H4 (cell line): ENCODE results near the gene EVI2B. TPM values are rescaled to one million over a fixed set of nuclear protein-coding genes. Genes with fewer than 3 reads are reported as not detected.
"Not testable (repeated sequence)": the region's sequence is repeated elsewhere in the genome, so short reads cannot be mapped to it uniquely, and the experiment has no call there.

Experiments used
- DNase-seq: peaks from one replicate; pipeline ENCODE4 v3.0.0-alpha.2; 2015; ENCODE audit warnings: low spot score
- total RNA-seq: library from RNA; depleted of rRNA; stranded (reverse); fragments of >200 nt; shearing (Covaris generic); gene quantifications from 2 replicates; pipeline ENCODE4 v1.2.3, GENCODE V29; 2014; rRNA removed

The EVI2B gene
- total RNA-seq = 0.23 and 0.39 TPM in 2 replicates

- peak; percentile 55 for DNase-seq
Measured at GRCh38 chr17:31313982-31314781, at the start of gene EVI2B. TSS of gene EVI2B (minus strand) at chr17:31314054. CDS start at chr17:31305609, 8,445 bp downstream.

GRCh38 chr17:31357839-31358394 is 44.1 kb upstream of the EVI2B start:
- peak; percentile 28 for DNase-seq

GRCh38 chr17:31357091-31357490 is 43.2 kb upstream of the EVI2B start:
- no peak for DNase-seq

GRCh38 chr17:31355935-31356334 is 42.1 kb upstream of the EVI2B start:
- DNase-seq = no peak

GRCh38 chr17:31349454-31349853 is 35.6 kb upstream of the EVI2B start:
- no peak for DNase-seq

- not testable (repeated sequence) for DNase-seq
Measured at GRCh38 chr17:31345191-31345747, 31.4 kb upstream of the EVI2B start.

GRCh38 chr17:31339906-31340661 is 26.2 kb upstream of the EVI2B start:
- DNase-seq = no peak

- DNase-seq = no peak
Measured at GRCh38 chr17:31329221-31329620, 15.4 kb upstream of the EVI2B start.

- DNase-seq = no peak
Measured at GRCh38 chr17:31328160-31328535, 14.3 kb upstream of the EVI2B start.

GRCh38 chr17:31327534-31328159 is 13.8 kb upstream of the EVI2B start:
- peak; percentile 86 for DNase-seq

GRCh38 chr17:31323551-31323950 is 9.7 kb upstream of the EVI2B start:
- DNase-seq = no peak

- DNase-seq = no peak
Measured at GRCh38 chr17:31321966-31322365, 8.1 kb upstream of the EVI2B start.

GRCh38 chr17:31321481-31321880 is 7.6 kb upstream of the EVI2B start, which contains the start of gene EVI2A:
TSS of gene EVI2A (minus strand) at chr17:31321622. CDS start at chr17:31319013, 2,609 bp downstream.
- DNase-seq = peak; percentile 80

GRCh38 chr17:31320791-31321190 is 6.9 kb upstream of the EVI2B start:
- DNase-seq = peak; percentile 33

- DNase-seq = no peak
Measured at GRCh38 chr17:31320241-31320640, 6.4 kb upstream of the EVI2B start.

GRCh38 chr17:31318851-31319661 is 5.2 kb upstream of the EVI2B start:
- no peak for DNase-seq

GRCh38 chr17:31318298-31318801 is 4.5 kb upstream of the EVI2B start:
- DNase-seq = peak; percentile 69

- no peak for DNase-seq
Measured at GRCh38 chr17:31314782-31315100, 887 bp upstream of the EVI2B start.

- DNase-seq = not testable (repeated sequence)
Measured at GRCh38 chr17:31312223-31312622, 1.6 kb downstream of the EVI2B start.

- no peak for DNase-seq
Measured at GRCh38 chr17:31311526-31311925, 2.3 kb downstream of the EVI2B start.

- no peak for DNase-seq
Measured at GRCh38 chr17:31310886-31311285, 3.0 kb downstream of the EVI2B start.
